DMS79 treated with DMSO at 0.1 percent for 48 hours (cell line): ENCODE data around the gene HAVCR1.
A peak's percentile ranks its signal among the peaks of the same experiment; 100 is the strongest.
"Not testable (repeated sequence)": the region's sequence is repeated elsewhere in the genome, so short reads cannot be mapped to it uniquely, and the experiment has no call there.

ENCODE experiments used
- DNase-seq: peaks from one replicate; lab custom pipeline; 2025; lab: John Stamatoyannopoulos, UW

The HAVCR1 gene

DNA sequence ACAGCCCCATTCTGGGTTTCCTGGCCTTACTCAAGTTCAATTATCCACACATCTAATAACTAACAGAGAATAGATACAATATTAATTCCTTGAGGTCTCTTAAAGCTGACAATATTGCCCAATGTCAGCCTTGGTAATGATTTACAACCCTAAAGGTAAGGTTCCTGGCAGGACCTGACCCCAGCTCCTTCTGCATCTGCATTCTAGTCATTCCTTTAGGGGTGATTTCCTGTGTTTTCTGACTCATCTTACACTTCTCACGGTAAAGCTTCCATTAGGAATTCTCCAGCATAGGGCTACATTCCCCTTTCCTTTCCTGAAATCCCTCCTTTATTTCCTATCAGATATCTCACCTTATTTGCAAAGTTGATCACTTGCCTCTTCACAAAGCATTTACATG, 9.3 kb downstream of the HAVCR1 start:
- no peak for DNase-seq

DNA sequence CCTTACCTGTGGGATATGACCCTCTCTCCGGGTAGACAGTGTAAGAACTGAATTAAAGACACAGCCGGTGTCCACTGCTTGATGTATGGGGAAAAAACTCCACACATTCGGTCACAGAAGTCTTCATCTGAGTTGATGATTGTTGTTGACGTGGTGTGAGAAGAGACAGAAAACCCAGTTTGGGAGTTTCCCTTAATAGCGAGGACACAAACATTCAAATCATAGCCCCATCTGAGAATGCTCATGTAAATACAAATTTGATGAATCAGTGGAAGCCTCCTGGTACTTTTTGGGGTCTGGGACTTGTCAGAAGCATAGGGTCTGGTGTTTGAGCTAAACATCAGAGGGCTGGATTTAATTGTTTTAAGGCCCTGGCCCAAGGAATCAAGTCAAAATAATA, 11.0 kb downstream of the HAVCR1 start:
- DNase-seq, result no peak

DNA sequence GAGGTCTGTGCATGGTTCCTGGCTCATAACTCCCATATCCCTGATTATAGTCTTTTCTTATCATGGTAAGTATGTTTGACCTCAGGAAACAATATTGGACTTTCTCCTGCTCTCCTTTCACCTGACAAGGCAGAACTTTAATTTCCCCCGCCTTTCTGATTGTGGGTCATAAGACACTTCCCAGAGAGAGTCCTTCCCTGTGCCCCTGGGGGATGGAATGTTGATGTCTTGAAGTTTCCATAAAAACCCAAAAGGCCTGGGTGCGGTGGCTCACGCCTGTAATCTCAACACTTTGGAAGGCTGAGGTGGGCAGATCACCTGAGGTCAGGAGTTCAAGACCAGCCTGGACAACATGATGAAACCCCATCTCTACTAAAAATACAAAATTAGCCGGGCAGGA, 11.9 kb downstream of the HAVCR1 start:
- DNase-seq, result not testable (repeated sequence)

DNA sequence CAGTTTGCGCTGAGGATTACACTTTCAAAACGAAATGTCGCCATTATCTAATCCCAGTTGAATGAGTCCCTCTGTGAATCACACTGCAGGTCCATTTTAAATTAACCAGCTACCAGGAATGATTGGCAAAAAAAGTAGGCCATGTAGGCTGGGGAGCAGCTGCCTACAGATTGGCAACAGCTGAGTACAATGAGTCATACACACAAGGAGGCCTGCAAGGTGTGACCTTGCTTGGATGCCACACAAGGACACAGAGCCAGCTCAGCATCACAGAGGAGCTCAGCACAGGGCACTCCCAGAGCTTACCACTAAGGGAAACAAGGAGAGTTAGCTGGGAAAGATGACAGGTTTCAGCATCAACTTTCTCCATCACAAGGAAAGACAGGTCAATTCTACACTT, 12.9 kb downstream of the HAVCR1 start:
- no peak for DNase-seq

DNA sequence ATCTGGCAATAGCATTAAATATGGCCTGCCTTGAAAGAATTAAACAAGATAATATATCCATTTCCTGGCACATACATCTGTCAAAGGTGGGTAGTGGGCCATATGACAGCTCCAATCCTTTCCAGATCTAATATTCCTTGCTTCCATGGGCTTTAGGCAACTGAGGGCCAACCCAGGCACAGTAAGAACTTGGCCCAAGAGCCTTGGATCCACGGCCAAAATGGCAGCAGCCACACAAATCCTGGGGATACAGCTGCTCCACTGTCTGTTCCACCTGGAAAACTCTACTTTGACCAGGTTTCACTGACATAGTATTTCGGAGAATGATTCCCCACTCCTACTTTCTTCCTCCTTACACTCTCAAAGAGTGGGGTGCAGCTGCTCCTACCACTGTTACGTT, 13.3 kb downstream of the HAVCR1 start:
- DNase-seq, result no peak

DNA sequence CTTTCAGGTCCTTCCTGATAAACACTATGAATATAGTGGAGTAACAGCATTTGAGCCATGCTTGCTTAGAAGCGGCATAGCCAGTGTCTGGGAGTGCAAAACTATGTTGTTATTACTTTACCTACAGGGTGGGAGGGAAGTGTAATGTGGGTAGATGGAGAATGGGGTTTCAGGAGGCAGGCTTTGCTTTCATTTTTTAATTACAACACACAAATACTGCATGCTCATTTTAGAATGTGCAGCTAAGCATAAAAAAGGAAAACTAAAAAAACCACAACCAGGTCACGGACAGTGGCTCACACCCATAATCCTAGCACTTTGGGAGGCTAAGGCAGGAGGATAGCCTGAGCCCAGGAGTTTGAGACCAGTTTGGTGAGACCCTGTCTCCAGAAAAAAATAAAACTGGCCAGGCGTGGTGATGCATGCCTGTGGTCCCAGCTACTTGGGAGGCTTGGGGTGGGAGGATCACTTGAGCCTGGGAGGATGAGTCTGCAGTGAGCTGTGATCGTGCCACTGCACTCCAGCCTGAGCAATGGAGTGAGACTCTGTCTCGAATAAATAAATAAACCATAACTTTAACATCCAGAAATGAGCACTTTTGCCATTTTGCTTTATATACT, 20.2 kb downstream of the HAVCR1 start:
- no peak for DNase-seq

DNA sequence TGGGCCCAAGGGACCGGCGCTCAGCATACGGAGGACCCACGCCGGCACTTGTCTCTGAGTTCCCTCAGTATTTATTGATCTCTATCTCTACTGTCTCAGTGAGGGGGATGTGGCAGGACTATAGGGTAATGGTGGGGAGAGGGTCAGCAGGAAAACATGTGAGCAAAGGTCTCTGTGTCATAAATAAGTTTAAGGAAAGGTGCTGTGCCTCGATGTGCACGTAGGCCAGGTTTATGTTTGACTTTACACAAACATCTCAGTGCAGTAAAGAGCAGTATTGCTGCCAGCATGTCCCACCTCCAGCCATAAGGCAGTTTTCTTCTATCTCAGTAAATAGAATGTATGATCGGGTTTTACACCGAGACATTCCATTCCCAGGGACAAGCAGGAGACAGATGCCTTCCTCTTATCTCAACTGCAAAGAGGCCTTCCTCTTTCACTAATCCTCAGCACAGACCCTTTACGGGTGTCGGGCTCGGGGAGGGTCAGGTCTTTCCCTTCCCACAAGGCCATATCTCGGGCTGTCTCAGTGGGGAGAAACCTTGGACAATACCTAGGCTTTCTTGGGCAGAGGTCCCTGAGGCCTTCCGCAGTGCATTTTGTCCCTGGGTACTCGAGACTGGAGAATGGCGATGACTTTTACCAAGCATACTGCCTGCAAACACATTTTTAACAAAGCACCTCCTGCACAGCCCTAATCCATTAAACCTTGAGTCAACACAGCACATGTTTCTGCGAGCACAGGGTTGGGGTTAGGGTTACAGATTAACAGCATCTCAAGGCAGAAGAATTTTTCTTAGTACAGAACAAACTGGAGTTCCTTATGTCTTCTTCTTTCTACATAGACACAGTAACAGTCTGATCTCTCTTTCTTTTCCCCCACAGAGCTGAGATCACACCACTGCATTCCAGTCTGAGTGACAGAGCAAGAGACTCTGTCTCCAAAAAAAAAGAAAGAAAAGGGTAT, 24.5 kb downstream of the HAVCR1 start:
- not testable (repeated sequence) for DNase-seq

DNA sequence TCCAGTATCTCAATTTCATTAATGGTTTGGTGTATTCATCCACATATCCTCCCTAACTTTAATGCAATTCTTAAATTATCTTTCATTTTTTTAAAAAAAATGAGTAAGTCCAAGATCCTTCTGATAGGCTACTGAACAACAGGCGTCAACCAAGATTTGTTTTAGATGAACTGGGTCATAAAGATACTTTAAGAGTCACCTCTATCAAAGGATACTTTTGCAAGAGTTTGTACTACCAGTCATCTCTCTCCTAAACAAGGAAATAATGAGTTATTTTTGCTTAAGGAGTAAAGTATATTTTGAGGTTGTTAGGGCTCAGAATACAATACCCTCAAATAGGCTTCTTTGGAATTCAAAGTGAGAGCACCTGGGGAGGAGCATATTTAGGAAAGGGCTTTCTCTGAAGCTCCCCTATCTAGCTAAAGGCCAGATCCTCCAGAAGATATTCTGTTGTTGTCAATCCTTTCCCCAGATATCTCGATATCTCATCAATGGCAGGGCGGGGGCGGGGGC, 25.8 kb downstream of the HAVCR1 start:
- no peak for DNase-seq

DNA sequence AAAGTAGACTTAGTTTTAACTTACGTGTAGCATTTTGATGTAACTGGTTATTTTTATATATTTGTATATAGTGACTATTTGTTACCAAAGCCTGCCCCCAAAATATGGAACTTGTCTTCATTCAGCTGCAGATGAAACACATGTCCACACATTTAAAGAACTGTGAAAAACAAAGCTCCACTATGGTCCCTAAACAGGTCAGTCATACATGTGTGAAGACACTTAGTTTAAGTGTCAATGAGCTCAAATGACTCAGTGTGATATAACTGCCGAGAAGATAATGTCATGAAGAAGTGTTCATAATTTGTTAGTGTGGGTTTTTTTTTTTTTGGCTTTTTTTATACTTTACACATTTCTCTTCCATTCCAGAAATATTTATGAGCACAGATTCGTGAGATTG, 28.2 kb downstream of the HAVCR1 start:
- DNase-seq, result no peak

DNA sequence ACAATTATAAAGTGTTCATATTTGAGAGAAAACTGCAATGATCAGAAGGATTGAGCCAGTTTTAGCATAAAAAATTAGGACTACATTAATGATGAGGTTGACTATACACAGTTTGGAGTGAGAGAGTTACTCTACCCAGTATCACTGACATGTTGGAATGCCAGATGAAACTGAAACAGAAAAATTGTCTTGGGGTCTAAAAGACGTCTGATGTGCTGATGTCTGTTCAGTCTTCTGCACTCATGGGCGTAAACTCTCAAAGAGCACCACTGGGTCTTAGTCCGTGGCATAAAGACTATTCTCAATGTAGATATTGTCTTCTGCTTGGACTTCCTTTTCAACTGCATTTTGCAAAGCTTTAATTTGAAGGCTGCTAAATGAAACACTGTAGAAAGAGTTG, 29.5 kb downstream of the HAVCR1 start:
- no peak for DNase-seq

DNA sequence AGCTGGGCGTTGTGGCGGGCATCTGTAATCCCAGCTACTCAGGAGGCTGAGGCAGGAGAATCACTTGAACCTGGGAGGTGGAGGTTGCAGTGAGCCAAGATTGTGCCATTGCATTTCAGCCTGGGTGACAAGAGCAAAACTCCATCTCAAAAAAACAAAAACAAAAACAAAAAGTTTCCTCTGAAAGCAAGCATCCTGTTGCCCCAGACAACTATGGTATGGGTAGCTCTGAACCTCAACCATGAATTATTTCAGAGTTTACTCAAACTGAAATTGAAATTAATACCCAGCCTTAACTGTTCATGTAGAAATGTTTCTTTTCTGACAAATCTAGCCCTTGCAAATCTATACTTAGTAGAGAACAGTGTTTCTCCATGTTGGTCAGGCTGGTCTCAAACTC, 31.3 kb downstream of the HAVCR1 start:
- not testable (repeated sequence) for DNase-seq

DNA sequence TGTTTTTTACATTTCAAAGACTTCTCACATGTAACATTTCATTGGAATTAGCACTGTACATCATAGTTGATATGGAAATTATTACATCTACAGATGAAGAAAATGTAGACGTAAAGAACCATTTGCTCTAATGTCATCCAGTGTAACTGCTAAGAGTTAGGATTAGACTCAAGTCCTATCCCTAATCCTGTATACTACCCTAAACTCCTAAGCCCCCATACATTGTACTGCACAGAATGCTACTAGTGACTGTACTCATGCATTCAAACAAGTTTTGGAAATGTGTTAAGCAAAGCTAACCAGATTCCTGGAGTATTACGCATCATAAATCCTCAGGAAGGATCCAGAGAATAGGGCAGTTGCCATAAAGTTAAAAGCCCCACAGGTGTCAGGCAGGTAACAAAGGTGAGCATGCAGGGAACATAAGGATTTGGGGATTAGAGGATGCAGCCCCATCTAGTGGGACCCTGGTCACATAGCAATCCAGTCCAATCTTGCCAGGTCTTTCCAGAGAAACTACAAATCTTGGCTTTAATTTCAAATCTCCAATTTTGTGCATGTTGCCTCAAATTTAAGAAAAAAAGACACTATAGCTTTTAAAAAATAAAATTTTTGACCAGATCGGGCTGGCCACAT, 32.0 kb downstream of the HAVCR1 start:
- DNase-seq, result peak; percentile 10

DNA sequence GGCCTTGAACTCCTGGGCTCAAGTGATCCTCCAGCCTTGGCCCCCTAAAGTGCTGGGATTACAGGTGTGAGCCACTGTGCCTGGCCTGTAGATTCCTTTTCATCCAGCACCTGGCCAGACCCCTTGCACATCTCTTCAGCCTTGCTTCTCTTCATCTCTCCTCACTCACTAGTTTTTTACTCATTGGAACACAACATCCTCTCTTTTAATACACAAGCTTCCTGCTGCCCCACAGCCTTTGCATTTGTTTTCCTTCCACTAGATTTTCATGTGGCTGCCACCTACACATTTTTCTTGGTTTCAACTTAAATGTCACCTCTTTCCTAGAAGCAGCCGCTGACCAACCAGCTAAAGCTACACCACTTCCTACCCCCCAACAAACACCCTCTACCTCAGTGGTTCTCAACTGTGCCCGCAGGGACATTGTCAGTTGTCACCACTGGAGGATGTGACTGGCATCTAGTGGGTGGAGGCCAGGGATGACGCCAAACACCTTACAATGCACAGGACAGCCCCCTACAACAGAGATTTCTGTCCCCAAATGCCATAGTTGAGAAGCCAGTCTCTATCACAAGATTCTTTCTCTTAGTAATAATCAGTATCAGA, 33.7 kb downstream of the HAVCR1 start:
- no peak for DNase-seq

DNA sequence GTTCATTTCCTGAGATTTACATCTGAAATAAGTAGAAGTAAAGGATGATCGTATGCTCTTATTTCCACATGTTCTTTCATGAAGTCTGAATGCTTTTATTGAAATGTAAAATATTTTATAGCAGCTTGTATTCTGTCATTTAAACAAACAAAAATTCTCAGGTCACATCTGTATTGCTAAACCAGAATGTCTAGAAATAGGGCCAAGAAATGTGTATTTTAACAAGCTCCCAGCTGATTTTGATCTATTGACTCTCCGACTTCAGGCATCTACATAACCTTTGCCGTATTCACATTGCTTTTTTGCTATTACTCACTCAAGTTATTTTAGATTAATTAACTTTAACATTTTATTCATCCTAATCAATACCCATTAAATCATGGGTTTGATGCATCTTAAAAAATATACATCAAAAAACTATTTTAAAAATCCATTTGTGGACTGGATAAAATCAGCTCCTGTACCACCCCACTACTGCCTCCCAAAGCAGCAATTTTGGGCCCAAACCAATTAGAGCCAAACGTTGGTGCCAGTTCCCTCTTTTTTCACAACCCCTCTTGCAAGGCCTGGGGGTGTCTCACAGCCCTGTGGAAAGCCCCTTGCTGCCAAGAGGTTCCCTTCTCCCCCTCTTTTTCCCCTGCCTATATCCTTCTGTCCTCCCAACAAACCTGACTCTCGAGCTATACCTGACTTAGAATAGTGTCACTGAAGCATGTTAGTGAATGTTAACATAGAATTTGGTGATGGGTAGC, 34.5 kb downstream of the HAVCR1 start:
- no peak for DNase-seq

DNA sequence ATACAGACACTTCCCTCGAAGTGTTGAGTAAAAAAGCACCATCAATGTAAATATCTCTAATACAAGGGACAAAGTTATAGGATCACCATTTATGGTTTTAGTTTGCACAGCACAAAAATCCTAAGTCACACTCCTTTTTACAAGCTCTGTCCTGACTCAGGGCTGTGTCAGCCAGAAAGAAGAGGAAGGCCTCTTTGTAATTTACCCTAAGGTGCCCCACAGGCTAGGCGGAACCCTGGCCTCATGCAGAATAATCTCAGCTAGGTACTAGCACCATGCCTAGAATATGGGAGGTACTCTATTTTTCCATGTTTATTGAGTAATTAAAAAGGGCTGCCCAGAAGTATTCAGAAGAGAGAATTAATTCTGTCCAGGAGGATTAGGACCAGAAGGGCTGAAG, 36.9 kb downstream of the HAVCR1 start:
- DNase-seq, result no peak

DNA sequence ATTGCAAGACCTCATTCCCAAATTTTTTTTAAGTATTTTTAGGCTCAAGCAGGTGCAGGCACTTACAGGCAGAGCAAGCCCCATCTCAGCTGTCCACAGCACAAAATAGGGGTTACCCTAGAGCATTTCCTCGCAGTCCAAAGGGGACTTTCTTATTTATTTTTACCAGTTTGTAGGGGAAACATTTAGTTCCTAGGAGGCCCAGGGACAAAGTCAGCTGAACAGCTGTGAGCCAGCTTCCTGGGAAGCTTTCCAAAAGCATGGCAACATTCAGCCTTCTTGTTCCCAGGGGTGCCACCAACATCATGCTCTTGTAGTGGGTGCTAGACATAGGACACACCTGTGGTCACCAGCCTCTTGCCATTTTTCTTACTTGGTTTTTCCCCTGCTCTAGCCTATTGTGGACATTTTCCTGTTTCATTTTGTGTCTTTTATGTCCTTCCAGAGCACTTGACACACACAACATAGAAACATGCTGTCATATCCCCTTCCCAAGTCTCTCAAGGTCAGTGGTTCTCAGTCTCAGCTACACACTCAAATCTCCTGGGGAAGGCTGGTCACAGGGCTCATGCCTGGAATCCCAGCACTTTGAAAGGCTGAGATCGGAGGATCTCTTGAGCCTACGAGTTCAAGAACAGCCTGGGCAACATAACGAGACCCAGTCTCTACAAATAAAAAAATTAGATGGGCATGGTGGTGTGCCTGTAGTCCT, 38.2 kb downstream of the HAVCR1 start:
- DNase-seq, result no peak

DNA sequence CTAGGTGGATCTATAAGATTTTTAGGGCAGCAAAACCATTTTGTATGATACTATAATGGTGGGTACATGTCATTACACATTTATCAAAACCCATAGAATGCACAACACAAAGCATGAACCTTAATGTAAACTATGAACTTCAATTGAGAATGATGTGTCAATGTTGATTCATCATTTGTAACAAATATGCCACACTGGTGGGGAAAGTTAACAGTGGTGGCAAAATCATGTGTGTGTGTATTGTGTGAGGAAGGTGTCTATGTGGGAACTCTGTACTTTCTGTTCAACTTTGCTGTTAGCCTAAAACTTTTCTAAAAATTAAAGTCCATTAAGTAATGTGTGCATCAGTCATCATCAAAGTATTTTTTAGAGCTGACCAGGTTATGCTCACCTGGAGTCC, 38.9 kb downstream of the HAVCR1 start:
- no peak for DNase-seq

DNA sequence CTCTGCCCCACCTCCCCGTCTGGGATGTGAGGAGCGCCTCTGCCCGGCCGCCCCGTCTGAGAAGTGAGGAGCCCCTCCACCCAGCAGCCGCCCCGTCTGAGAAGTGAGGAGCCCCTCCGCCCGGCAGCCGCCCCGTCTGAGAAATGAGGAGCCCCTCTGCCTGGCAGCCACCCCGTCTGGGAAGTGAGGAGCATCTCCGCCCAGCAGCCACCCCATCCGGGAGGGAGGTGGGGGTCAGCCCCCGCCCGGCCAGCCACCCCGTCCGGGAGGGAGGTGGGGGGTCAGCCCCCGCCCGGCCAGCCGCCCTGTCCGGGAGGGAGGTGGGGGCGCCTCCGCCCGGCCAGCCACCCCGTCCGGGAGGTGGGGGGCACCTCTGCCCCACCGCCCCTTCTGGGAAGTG, 44.8 kb downstream of the HAVCR1 start:
- not testable (repeated sequence) for DNase-seq

DNA sequence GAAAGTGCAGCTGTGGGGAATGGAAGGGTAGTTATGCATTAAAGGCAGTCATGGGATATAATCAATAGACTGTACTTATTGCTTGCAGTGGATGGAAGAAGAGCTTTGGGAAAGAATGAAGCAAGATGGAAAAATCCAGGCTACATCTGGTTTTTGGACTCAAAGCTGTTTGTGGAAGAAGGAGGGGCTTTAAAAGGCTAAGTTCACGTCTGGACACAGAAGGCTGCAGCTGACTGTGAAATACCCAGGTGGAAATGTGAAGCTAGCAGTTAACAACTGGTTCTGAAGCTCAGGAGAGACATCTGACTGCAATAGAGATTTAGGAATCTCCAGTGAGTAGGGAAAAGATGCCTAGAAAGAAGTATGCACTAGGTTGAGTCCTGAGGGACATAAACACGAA, 52.7 kb downstream of the HAVCR1 start:
- DNase-seq, result no peak

DNA sequence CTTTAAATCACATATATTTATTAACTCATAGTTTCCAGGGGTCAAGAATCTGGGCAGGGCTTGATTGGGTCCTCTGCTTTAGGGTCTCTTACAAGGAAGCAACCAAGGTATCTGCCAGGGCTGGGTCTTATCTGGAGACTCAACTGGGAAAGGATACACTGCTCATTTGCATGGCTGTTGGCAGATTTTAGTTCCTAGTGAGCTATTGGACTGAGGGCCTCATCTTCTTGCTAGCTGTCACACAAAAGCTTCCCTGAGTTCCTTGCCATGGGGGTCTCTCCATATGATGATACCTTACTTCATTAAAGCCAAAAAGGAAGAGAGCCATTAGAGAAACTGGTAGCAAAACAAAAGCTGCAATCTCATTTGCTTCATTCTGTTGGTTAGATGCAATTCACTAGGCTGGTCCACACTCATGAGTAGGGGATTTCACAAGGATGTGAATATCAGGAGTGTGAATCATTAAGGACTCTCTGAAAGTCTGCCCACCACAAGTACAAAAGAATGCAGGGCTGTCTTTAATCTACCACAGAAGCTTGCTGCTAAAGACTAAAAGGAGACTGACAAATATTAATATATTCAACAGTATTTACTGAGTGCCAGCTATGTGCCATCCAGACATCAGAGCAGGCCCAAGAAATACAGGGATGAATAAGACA, 53.9 kb downstream of the HAVCR1 start:
- DNase-seq, result no peak
